ENCODE data around the gene CHCHD3.

Gene CHCHD3

GRCh38 chr7:132947011-132947410 is 134.9 kb downstream of the CHCHD3 start:
- H3K4me3 ChIP-seq (ENCODE audit: low read depth, low read length): no peak overlapping the region
- H3K36me3 ChIP-seq: peaks cover 2% of the 10 kb centered on the region; the same call in 1 of the 2 replicates
- no peak for DNase-seq
- no peak overlapping the region for H3K27ac ChIP-seq
- no peaks in the 10 kb centered on the region for H3K9me3 ChIP-seq (ENCODE audit: severe bottlenecking)
- TF ChIP-seq, protein P1, sequence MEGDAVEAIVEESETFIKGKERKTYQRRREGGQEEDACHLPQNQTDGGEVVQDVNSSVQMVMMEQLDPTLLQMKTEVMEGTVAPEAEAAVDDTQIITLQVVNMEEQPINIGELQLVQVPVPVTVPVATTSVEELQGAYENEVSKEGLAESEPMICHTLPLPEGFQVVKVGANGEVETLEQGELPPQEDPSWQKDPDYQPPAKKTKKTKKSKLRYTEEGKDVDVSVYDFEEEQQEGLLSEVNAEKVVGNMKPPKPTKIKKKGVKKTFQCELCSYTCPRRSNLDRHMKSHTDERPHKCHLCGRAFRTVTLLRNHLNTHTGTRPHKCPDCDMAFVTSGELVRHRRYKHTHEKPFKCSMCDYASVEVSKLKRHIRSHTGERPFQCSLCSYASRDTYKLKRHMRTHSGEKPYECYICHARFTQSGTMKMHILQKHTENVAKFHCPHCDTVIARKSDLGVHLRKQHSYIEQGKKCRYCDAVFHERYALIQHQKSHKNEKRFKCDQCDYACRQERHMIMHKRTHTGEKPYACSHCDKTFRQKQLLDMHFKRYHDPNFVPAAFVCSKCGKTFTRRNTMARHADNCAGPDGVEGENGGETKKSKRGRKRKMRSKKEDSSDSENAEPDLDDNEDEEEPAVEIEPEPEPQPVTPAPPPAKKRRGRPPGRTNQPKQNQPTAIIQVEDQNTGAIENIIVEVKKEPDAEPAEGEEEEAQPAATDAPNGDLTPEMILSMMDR (IDR thresholded peaks at IDR 0.05; ENCODE audit: low read depth, low read length): no peak
- H3K27me3 ChIP-seq (ENCODE audit: insufficient read depth, low read depth, severe bottlenecking): no peaks in the 10 kb centered on the region

DNA sequence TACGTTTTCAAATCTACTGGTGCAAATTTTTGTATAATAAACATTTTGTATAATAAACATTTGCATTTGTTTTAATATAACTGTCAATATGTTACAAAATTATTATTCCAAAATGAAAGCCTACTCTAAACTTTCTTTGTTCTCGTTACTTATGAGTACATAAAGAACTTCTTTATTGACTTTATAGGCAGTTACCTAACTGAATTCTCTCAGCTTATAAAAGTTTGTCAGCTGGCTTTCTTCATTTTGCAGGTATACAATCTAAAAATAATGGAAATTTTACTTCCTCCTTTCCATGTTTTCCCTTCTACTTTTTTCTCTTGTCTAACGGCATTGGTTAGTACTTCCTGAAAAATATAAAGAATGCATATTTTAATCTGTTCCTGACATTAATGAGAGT is 137.1 kb downstream of the CHCHD3 start:
- Histone ChIP-seq H3K27me3 (ENCODE audit: insufficient read depth, low read depth, severe bottlenecking) (no peaks in the 10 kb centered on the region), H3K27ac (no peak overlapping the region), H3K4me3 (ENCODE audit: low read depth, low read length) (no peak overlapping the region), H3K36me3 (peaks cover 2% of the 10 kb centered on the region; the same call in 1 of the 2 replicates), H3K9me3 (ENCODE audit: severe bottlenecking) (no peaks in the 10 kb centered on the region)
- DNase-seq: no peak
- TF ChIP-seq, protein P1 (IDR thresholded peaks at IDR 0.05; ENCODE audit: low read depth, low read length): no peak

DNA sequence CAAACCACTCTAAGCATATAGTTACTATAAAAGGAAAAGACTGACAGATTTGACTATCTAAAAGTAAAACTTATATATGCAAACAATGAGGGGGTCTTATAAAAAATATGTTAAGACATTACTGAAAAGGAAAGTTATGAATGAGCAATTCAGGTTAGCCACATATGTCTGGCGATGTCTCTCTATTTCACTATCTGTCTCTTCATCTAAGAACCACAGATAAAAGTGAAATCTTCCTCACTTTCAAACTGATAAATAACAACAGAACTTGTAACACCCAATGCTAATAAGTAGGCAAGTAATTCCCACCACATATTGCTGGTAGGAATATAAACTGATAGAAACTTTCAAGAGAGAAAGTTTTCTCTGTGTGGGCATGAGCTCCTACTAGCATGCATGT is 138.2 kb downstream of the CHCHD3 start:
- H3K4me3 ChIP-seq (ENCODE audit: low read depth, low read length): no peak overlapping the region
- no peaks in the 10 kb centered on the region for H3K9me3 ChIP-seq (ENCODE audit: severe bottlenecking)
- no peak for DNase-seq
- TF ChIP-seq, protein P1 (IDR thresholded peaks at IDR 0.05; ENCODE audit: low read depth, low read length): no peak
- no peaks in the 10 kb centered on the region for H3K27me3 ChIP-seq (ENCODE audit: insufficient read depth, low read depth, severe bottlenecking)
- 0 out of 2 replicates have a peak, but pooled peaks cover 2% of the 10 kb centered on the region for H3K36me3 ChIP-seq
- H3K27ac ChIP-seq: no peak overlapping the region

- no peaks in the 10 kb centered on the region for H3K27me3 ChIP-seq (ENCODE audit: insufficient read depth, low read depth, severe bottlenecking)
- no peaks in the 10 kb centered on the region for H3K9me3 ChIP-seq (ENCODE audit: severe bottlenecking)
- no peaks in the 10 kb centered on the region for H3K36me3 ChIP-seq
- DNase-seq: no peak
- TF ChIP-seq, protein P1 (IDR thresholded peaks at IDR 0.05; ENCODE audit: low read depth, low read length): no peak
- H3K27ac ChIP-seq: no peak overlapping the region
- no peak overlapping the region for H3K4me3 ChIP-seq (ENCODE audit: low read depth, low read length)
These were observed 139.2 kb downstream of the CHCHD3 start for GRCh38 chr7:132942701-132943100.

GRCh38 chr7:132941905-132942304 is 140.0 kb downstream of the CHCHD3 start:
- H3K9me3 ChIP-seq (ENCODE audit: severe bottlenecking): no peaks in the 10 kb centered on the region
- no peak overlapping the region for H3K27ac ChIP-seq
- H3K4me3 ChIP-seq (ENCODE audit: low read depth, low read length): no peak overlapping the region
- H3K27me3 ChIP-seq (ENCODE audit: insufficient read depth, low read depth, severe bottlenecking): no peaks in the 10 kb centered on the region
- no peaks in the 10 kb centered on the region for H3K36me3 ChIP-seq
- TF ChIP-seq, protein P1 (IDR thresholded peaks at IDR 0.05; ENCODE audit: low read depth, low read length): no peak
- DNase-seq: no peak

DNA sequence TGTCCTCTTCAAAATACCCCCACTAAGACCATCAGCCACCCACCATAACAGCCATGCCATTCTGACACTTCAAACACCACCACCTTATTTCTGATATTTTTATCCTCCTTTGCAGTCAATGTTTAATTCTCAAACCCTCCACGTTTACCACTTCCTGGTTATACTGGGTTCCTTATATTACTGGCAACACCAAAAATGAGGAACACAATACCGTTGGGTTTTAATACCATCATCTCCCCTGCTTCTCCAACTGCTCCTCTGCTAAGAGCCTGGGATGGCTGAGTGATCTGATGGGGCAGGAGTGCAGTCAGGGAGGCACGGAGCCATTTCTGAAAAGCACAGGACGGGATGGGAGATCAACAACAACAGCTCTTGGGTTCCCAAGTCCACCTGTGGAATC is 140.5 kb downstream of the CHCHD3 start:
- H3K27me3 ChIP-seq (ENCODE audit: insufficient read depth, low read depth, severe bottlenecking): no peaks in the 10 kb centered on the region
- TF ChIP-seq, protein P1 (IDR thresholded peaks at IDR 0.05; ENCODE audit: low read depth, low read length): no peak
- no peaks in the 10 kb centered on the region for H3K36me3 ChIP-seq
- H3K27ac ChIP-seq: no peak overlapping the region
- DNase-seq: no peak
- no peaks in the 10 kb centered on the region for H3K9me3 ChIP-seq (ENCODE audit: severe bottlenecking)
- no peak overlapping the region for H3K4me3 ChIP-seq (ENCODE audit: low read depth, low read length)
